H1 (cell line): ENCODE results near the gene TEX35. TPM values are rescaled to one million over a fixed set of nuclear protein-coding genes. Genes with fewer than 3 reads are reported as not detected.

Experiments
- ATF2 ChIP-seq: IDR thresholded peaks from 2 replicates; pipeline ENCODE4 v1.6.1; 2012; ENCODE audit warnings: low read length, inconsistent platforms
- RXRA ChIP-seq: IDR thresholded peaks from 2 replicates; pipeline ENCODE4 v1.6.1; 2011; ENCODE audit warnings: low read depth, mild to moderate bottlenecking, low read length, moderate library complexity; ENCODE audit not compliant: insufficient read depth
- SIX5 ChIP-seq: IDR thresholded peaks from 2 replicates; pipeline ENCODE4 v1.6.1; 2011; ENCODE audit warnings: mild to moderate bottlenecking, low read depth, low read length
- polyA plus RNA-seq, 7 experiments: library from polyadenylated mRNA; depleted of rRNA in 3 of 7; stranded (reverse) in 5 of 7; unstranded in 2 of 7; fragments of >200 nt in 5 of 7; fragments of 200-250 nt in 2 of 7; gene quantifications; 1 replicate in 5 of 7; 2 replicates in 1 of 7; 4 replicates in 1 of 7; pipeline versions ENCODE4 v1.2.1 to v1.2.3, GENCODE V29; 2011 to 2013; ENCODE audit warnings: missing spikeins in 2 of 7, mixed read lengths in 2 of 7
- total RNA-seq: library from RNA; stranded (reverse); fragmentation: NEBNext Ultra II Directional; extraction: Animal tissue kit (Norgen Biotek cat#: 25700); gene quantifications from 2 replicates; pipeline ENCODE4 v1.2.1, GENCODE V29; 2021
- TF ChIP-seq, protein P1 (sequence below): IDR thresholded peaks from 2 replicates; pipeline ENCODE4 v1.6.1; 2011; ENCODE audit warnings: low read depth, mild to moderate bottlenecking, low read length; ENCODE audit not compliant: insufficient read depth

Gene TEX35
- total and polyA plus RNA-seq, 2 of the 8 experiments (the other 6 are each of a cell fraction or from before 2014, with no cell fraction given), result 0.03 TPM; not detected in 1

- no peak for TF ChIP-seq ATF2
- no peak for TF ChIP-seq SIX5
- no peak for TF ChIP-seq RXRA
- TF ChIP-seq, protein P1, sequence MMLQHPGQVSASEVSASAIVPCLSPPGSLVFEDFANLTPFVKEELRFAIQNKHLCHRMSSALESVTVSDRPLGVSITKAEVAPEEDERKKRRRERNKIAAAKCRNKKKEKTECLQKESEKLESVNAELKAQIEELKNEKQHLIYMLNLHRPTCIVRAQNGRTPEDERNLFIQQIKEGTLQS, result no peak
These were observed 28.1 kb upstream of the TEX35 start (continued) for GRCh38 chr1:178484698-178485225.
